HG02678 (cell line): Measurements from ENCODE around the gene HSD3B2.
"Not testable (repeated sequence)": the region's sequence is repeated elsewhere in the genome, so short reads cannot be mapped to it uniquely, and the experiment has no call there.

ENCODE experiments used
- ATAC-seq: cut with Tn5 transposase; IDR thresholded peaks from one replicate; pipeline ENCODE4 v1.9.1; 2021; ENCODE audit warnings: mild to moderate bottlenecking, moderate library complexity; ENCODE audit not compliant: unreplicated experiment

Gene HSD3B2

GRCh38 chr1:119414950-119415349, at the start of gene HSD3B2:
TSS of gene HSD3B2 (plus strand) at chr1:119415150. CDS start at chr1:119415420, 270 bp downstream.
- ATAC-seq = no peak

GRCh38 chr1:119366424-119366823, 48.5 kb upstream of the HSD3B2 start:
- peak; percentile 81 for ATAC-seq

- ATAC-seq = no peak
Observed at GRCh38 chr1:119367432-119368124, 47.4 kb upstream of the HSD3B2 start.

- no peak for ATAC-seq
Observed at GRCh38 chr1:119368554-119368953, 46.4 kb upstream of the HSD3B2 start, which contains the start of gene HAO2. TSS of gene HAO2 (plus strand) at chr1:119368785. CDS start at chr1:119381086, 12,301 bp downstream.

GRCh38 chr1:119370748-119371147, 44.2 kb upstream of the HSD3B2 start:
- no peak for ATAC-seq

GRCh38 chr1:119371815-119372214, 43.1 kb upstream of the HSD3B2 start:
- ATAC-seq = no peak

- peak; percentile 51 for ATAC-seq
Observed at GRCh38 chr1:119372503-119373086, 42.4 kb upstream of the HSD3B2 start.

- no peak for ATAC-seq
Observed at GRCh38 chr1:119373465-119373864, 41.5 kb upstream of the HSD3B2 start.

GRCh38 chr1:119374208-119374874, 40.6 kb upstream of the HSD3B2 start:
- ATAC-seq = no peak

GRCh38 chr1:119375366-119375765, 39.6 kb upstream of the HSD3B2 start:
- no peak for ATAC-seq

- ATAC-seq = no peak
Observed at GRCh38 chr1:119376594-119376993, 38.4 kb upstream of the HSD3B2 start.

- ATAC-seq = not testable (repeated sequence)
Observed at GRCh38 chr1:119377594-119377993, 37.4 kb upstream of the HSD3B2 start.

- ATAC-seq = no peak
Observed at GRCh38 chr1:119379117-119379516, 35.8 kb upstream of the HSD3B2 start.

- no peak for ATAC-seq
Observed at GRCh38 chr1:119380304-119380703, 34.6 kb upstream of the HSD3B2 start.

- no peak for ATAC-seq
Observed at GRCh38 chr1:119380983-119381662, 33.8 kb upstream of the HSD3B2 start.

GRCh38 chr1:119384591-119384990, 30.4 kb upstream of the HSD3B2 start:
- no peak for ATAC-seq

- ATAC-seq = no peak
Observed at GRCh38 chr1:119385650-119386049, 29.3 kb upstream of the HSD3B2 start.

GRCh38 chr1:119387858-119388257, 27.1 kb upstream of the HSD3B2 start:
- no peak for ATAC-seq

- no peak for ATAC-seq
Observed at GRCh38 chr1:119388450-119388849, 26.5 kb upstream of the HSD3B2 start.

- ATAC-seq = no peak
Observed at GRCh38 chr1:119390526-119390925, 24.4 kb upstream of the HSD3B2 start.

- ATAC-seq = no peak
Observed at GRCh38 chr1:119391749-119392148, 23.2 kb upstream of the HSD3B2 start.
